HG03442 (cell line): ENCODE measurements around the gene SYT12.

Experiments used
- ATAC-seq: cut with Tn5 transposase; IDR thresholded peaks from one replicate; pipeline ENCODE4 v1.9.1; 2021; ENCODE audit warnings: mild to moderate bottlenecking, moderate library complexity; ENCODE audit not compliant: unreplicated experiment

Gene SYT12

GRCh38 chr11:67098799-67099429 lies 76.0 kb downstream of the SYT12 start:
- ATAC-seq: no peak

GRCh38 chr11:67099831-67100324 lies 76.9 kb downstream of the SYT12 start:
- peak; percentile 53 for ATAC-seq
